Activated naive CD8-positive, alpha-beta T cell treated with anti-CD3 and anti-CD28 coated beads for 36 hours (primary cell): ENCODE measurements around the gene SLC39A1. TPM values are rescaled to one million over a fixed set of nuclear protein-coding genes. Genes with fewer than 3 reads are reported as not detected.
"Not testable (repeated sequence)": the region's sequence is repeated elsewhere in the genome, so short reads cannot be mapped to it uniquely, and the experiment has no call there.

Experiments
- DNase-seq: peaks from one replicate; pipeline ENCODE4 v3.0.0; 2021
- H3K27ac Mint-ChIP-seq: one replicate; pipeline ENCODE4 v1.8.0; 2022; ENCODE audit warnings: mild to moderate bottlenecking, moderate library complexity, mixed read lengths
- H3K27me3 Mint-ChIP-seq: one replicate; pipeline ENCODE4 v1.8.0; 2022; ENCODE audit warnings: mild to moderate bottlenecking, mixed read lengths
- H3K36me3 Mint-ChIP-seq: one replicate; pipeline ENCODE4 v1.8.0; 2021; ENCODE audit warnings: mild to moderate bottlenecking, mixed read lengths
- H3K4me1 Mint-ChIP-seq: one replicate; pipeline ENCODE4 v1.8.0; 2021; ENCODE audit warnings: mixed read lengths
- H3K4me3 Mint-ChIP-seq: one replicate; pipeline ENCODE4 v1.8.0; 2022; ENCODE audit warnings: mild to moderate bottlenecking, moderate library complexity, mixed read lengths
- H3K9me3 Mint-ChIP-seq: one replicate; pipeline ENCODE4 v1.8.0; 2022; ENCODE audit warnings: mixed read lengths
- total RNA-seq, 2 experiments: library from RNA; stranded (reverse); gene quantifications; one replicate each; pipeline ENCODE4 v1.2.3, GENCODE V29; 2021

The SLC39A1 gene
- total RNA-seq, 2 experiments from 2014 or later = 60.6 to 63.1 TPM

- Mint-ChIP-seq H3K36me3 (peaks cover 6% of the 10 kb centered on the region), H3K9me3 (no peaks in the 10 kb centered on the region), H3K27me3 (no peaks in the 10 kb centered on the region), H3K4me1 (peaks cover 26% of the 10 kb centered on the region), H3K4me3 (peak overlapping the region; percentile 27), H3K27ac (peak overlapping the region; percentile 65)
- DNase-seq = no peak
Observed at GRCh38 chr1:153984123-153984894, 21.0 kb upstream of the SLC39A1 start.

- Mint-ChIP-seq H3K36me3 (peaks cover 14% of the 10 kb centered on the region), H3K4me1 (peaks cover 34% of the 10 kb centered on the region)
- H3K9me3 Mint-ChIP-seq, DNase-seq, H3K27me3 Mint-ChIP-seq, H3K4me3 Mint-ChIP-seq, H3K27ac Mint-ChIP-seq: not testable (repeated sequence)
Observed at GRCh38 chr1:153981735-153982134, 18.4 kb upstream of the SLC39A1 start.

GRCh38 chr1:153979091-153979490 lies 15.8 kb upstream of the SLC39A1 start:
- peaks cover 30% of the 10 kb centered on the region for H3K36me3 Mint-ChIP-seq
- not testable (repeated sequence) for DNase-seq, H3K9me3 Mint-ChIP-seq, H3K27me3 Mint-ChIP-seq
- H3K27ac Mint-ChIP-seq = peak overlapping the region; percentile 18
- H3K4me1 Mint-ChIP-seq = peaks cover 31% of the 10 kb centered on the region
- H3K4me3 Mint-ChIP-seq = peak overlapping the region; percentile 98

GRCh38 chr1:153978274-153978909 lies 15.1 kb upstream of the SLC39A1 start:
- Mint-ChIP-seq H3K9me3 (no peaks in the 10 kb centered on the region), H3K27me3 (no peaks in the 10 kb centered on the region), H3K36me3 (peaks cover 30% of the 10 kb centered on the region)

GRCh38 chr1:153977250-153978240 lies 14.2 kb upstream of the SLC39A1 start, which contains the start of gene JTB:
JTB (minus strand) TSS chr1:153977674; CDS start chr1:153977252, 422 bp downstream.
- Mint-ChIP-seq H3K36me3 (peaks cover 35% of the 10 kb centered on the region), H3K4me3 (peak within 1 kb of the TSS; percentile 98), H3K9me3 (no peaks in the 10 kb centered on the region), H3K27me3 (no peaks in the 10 kb centered on the region), H3K4me1 (peaks cover 36% of the 10 kb centered on the region), H3K27ac (peak within 1 kb of the TSS; percentile 98)
- DNase-seq = peak; percentile 86

More at GRCh38 chr1:153978274-153978909, 15.1 kb upstream of the SLC39A1 start:
- DNase-seq = no peak
- Mint-ChIP-seq H3K4me1 (peaks cover 33% of the 10 kb centered on the region), H3K27ac (peak overlapping the region; percentile 94), H3K4me3 (peak overlapping the region; percentile 98)

GRCh38 chr1:153976819-153977249 lies 13.5 kb upstream of the SLC39A1 start:
- H3K4me1 Mint-ChIP-seq = peaks cover 43% of the 10 kb centered on the region
- H3K27me3 Mint-ChIP-seq = no peaks in the 10 kb centered on the region
- H3K9me3 Mint-ChIP-seq = no peaks in the 10 kb centered on the region
- H3K4me3 Mint-ChIP-seq = peak overlapping the region; percentile 98
- peaks cover 42% of the 10 kb centered on the region for H3K36me3 Mint-ChIP-seq
- H3K27ac Mint-ChIP-seq = peak overlapping the region; percentile 98
- DNase-seq = no peak

GRCh38 chr1:153973525-153973924 lies 10.2 kb upstream of the SLC39A1 start:
- no peak for DNase-seq
- H3K9me3 Mint-ChIP-seq = no peaks in the 10 kb centered on the region
- H3K27ac Mint-ChIP-seq = peak overlapping the region; percentile 43
- peaks cover 38% of the 10 kb centered on the region for H3K36me3 Mint-ChIP-seq
- peaks cover 42% of the 10 kb centered on the region for H3K4me1 Mint-ChIP-seq
- no peaks in the 10 kb centered on the region for H3K27me3 Mint-ChIP-seq
- no peak overlapping the region for H3K4me3 Mint-ChIP-seq

GRCh38 chr1:153973071-153973470 lies 9.7 kb upstream of the SLC39A1 start:
- no peaks in the 10 kb centered on the region for H3K9me3 Mint-ChIP-seq

GRCh38 chr1:153970346-153970745 lies 7.0 kb upstream of the SLC39A1 start:
- Mint-ChIP-seq H3K9me3 (no peaks in the 10 kb centered on the region), H3K36me3 (peaks cover 33% of the 10 kb centered on the region), H3K4me3 (no peak overlapping the region), H3K27ac (no peak overlapping the region), H3K4me1 (peaks cover 43% of the 10 kb centered on the region), H3K27me3 (no peaks in the 10 kb centered on the region)
- no peak for DNase-seq

More at GRCh38 chr1:153973071-153973470, 9.7 kb upstream of the SLC39A1 start:
- Mint-ChIP-seq H3K27ac (peak overlapping the region; percentile 76), H3K27me3 (no peaks in the 10 kb centered on the region), H3K4me1 (peaks cover 42% of the 10 kb centered on the region), H3K36me3 (peaks cover 38% of the 10 kb centered on the region), H3K4me3 (no peak overlapping the region)
- no peak for DNase-seq

- H3K36me3 Mint-ChIP-seq = peaks cover 27% of the 10 kb centered on the region
- H3K4me1 Mint-ChIP-seq = peaks cover 41% of the 10 kb centered on the region
- DNase-seq = no peak
- no peaks in the 10 kb centered on the region for H3K27me3 Mint-ChIP-seq
- H3K27ac Mint-ChIP-seq = peak overlapping the region; percentile 9
- H3K4me3 Mint-ChIP-seq = no peak overlapping the region
- H3K9me3 Mint-ChIP-seq = no peaks in the 10 kb centered on the region
Observed at GRCh38 chr1:153968972-153969371, 5.6 kb upstream of the SLC39A1 start.

GRCh38 chr1:153968408-153968807 lies 5.1 kb upstream of the SLC39A1 start:
- no peaks in the 10 kb centered on the region for H3K27me3 Mint-ChIP-seq
- H3K27ac Mint-ChIP-seq = peak overlapping the region; percentile 97
- peaks cover 27% of the 10 kb centered on the region for H3K36me3 Mint-ChIP-seq
- H3K4me3 Mint-ChIP-seq = peak overlapping the region; percentile 87
- H3K4me1 Mint-ChIP-seq = peaks cover 41% of the 10 kb centered on the region
- H3K9me3 Mint-ChIP-seq = no peaks in the 10 kb centered on the region
- DNase-seq = no peak

GRCh38 chr1:153968000-153968363 lies 4.6 kb upstream of the SLC39A1 start:
- no peaks in the 10 kb centered on the region for H3K9me3 Mint-ChIP-seq
- H3K4me1 Mint-ChIP-seq = peaks cover 39% of the 10 kb centered on the region
- H3K27me3 Mint-ChIP-seq = no peaks in the 10 kb centered on the region
- peak overlapping the region; percentile 97 for H3K27ac Mint-ChIP-seq
- H3K4me3 Mint-ChIP-seq = peak overlapping the region; percentile 87
- DNase-seq = no peak
- H3K36me3 Mint-ChIP-seq = peaks cover 26% of the 10 kb centered on the region

- peaks cover 39% of the 10 kb centered on the region for H3K4me1 Mint-ChIP-seq
- peak within 1 kb of the TSS; percentile 97 for H3K27ac Mint-ChIP-seq
- H3K4me3 Mint-ChIP-seq = peak within 1 kb of the TSS; percentile 87
- no peaks in the 10 kb centered on the region for H3K27me3 Mint-ChIP-seq
- H3K9me3 Mint-ChIP-seq = no peaks in the 10 kb centered on the region
- H3K36me3 Mint-ChIP-seq = peaks cover 26% of the 10 kb centered on the region
- DNase-seq = peak; percentile 87
Observed at GRCh38 chr1:153967107-153967999, 4.0 kb upstream of the SLC39A1 start, which contains the start of gene CREB3L4. CREB3L4 (plus strand) TSS chr1:153967902; CDS start chr1:153968526, 624 bp downstream.
